Stimulated activated CD4-positive, alpha-beta T cell treated with anti-CD3 and anti-CD28 coated beads, Interleukin-2, amount 100 ng/mL, for 48 hours (primary cell): ENCODE data around the gene DLST.
A peak's percentile ranks its signal among the peaks of the same experiment; 100 is the strongest.

Experiments
- DNase-seq, 2 donors: peaks; one replicate each; pipeline ENCODE4 v3.0.0-alpha.2; 2020

DLST gene

GRCh38 chr14:74861734-74862090 is 20.0 kb upstream of the DLST start:
- no peak for DNase-seq

- no peak for DNase-seq
Measured at GRCh38 chr14:74863274-74863673, 18.4 kb upstream of the DLST start.

GRCh38 chr14:74864198-74864597 is 17.5 kb upstream of the DLST start:
- no peak for DNase-seq

GRCh38 chr14:74865156-74865555 is 16.6 kb upstream of the DLST start:
- DNase-seq = no peak

GRCh38 chr14:74866708-74867389 is 14.9 kb upstream of the DLST start:
- DNase-seq = no peak

- peak in 1 of 2 donors; percentile 41 for DNase-seq
Measured at GRCh38 chr14:74867673-74868072, 14.0 kb upstream of the DLST start.

GRCh38 chr14:74868739-74869138 is 13.0 kb upstream of the DLST start:
- no peak for DNase-seq

GRCh38 chr14:74871819-74872218 is 9.9 kb upstream of the DLST start:
- no peak for DNase-seq

- no peak for DNase-seq
Measured at GRCh38 chr14:74875204-74875603, 6.5 kb upstream of the DLST start.

GRCh38 chr14:74875941-74876913 is 5.5 kb upstream of the DLST start, which contains the start of gene PROX2:
Gene PROX2 (minus strand): TSS chr14:74876145. CDS start chr14:74863834, 12,311 bp downstream.
- DNase-seq = no peak

GRCh38 chr14:74879427-74880182 is 2.1 kb upstream of the DLST start:
- DNase-seq = no peak

- peak; percentile 37 to 45 for DNase-seq
Measured at GRCh38 chr14:74882103-74882920, 596 bp downstream of the DLST start.

- no peak for DNase-seq
Measured at GRCh38 chr14:74886001-74886400, 4.3 kb downstream of the DLST start.

- DNase-seq = no peak
Measured at GRCh38 chr14:74888164-74889158, 6.7 kb downstream of the DLST start.

GRCh38 chr14:74890262-74890661 is 8.5 kb downstream of the DLST start:
- DNase-seq = no peak

GRCh38 chr14:74891870-74892269 is 10.2 kb downstream of the DLST start:
- DNase-seq = no peak

GRCh38 chr14:74892745-74893144 is 11.0 kb downstream of the DLST start:
- DNase-seq = no peak

- DNase-seq = no peak
Measured at GRCh38 chr14:74893614-74894091, 11.9 kb downstream of the DLST start.

GRCh38 chr14:74896400-74896799 is 14.7 kb downstream of the DLST start:
- no peak for DNase-seq

GRCh38 chr14:74897642-74898041 is 15.9 kb downstream of the DLST start:
- DNase-seq = no peak

- DNase-seq = no peak
Measured at GRCh38 chr14:74898083-74898482, 16.4 kb downstream of the DLST start.
